HL-60 (cell line): ENCODE results near the gene ACADM.

ENCODE experiments used
- DNase-seq, 2 experiments: peaks; one replicate each; pipeline ENCODE4 v3.0.0-alpha.2; 2010 to 2020; ENCODE audit warnings: low read depth in 1 of 2, low spot score in 1 of 2
- H3K27ac ChIP-seq: fragments of 250-450 bp; sonication (Bioruptor Pico); replicated peaks from 2 replicates; pipeline ENCODE4 v1.5.1; 2020; ENCODE audit warnings: mild to moderate bottlenecking, moderate library complexity
- H3K27me3 ChIP-seq: fragments of 250-450 bp; sonication (Bioruptor Pico); 2 replicates; pipeline ENCODE4 v1.5.1; 2021; ENCODE audit warnings: mild to moderate bottlenecking, moderate library complexity; ENCODE audit not compliant: insufficient read depth, poor library complexity, severe bottlenecking
- H3K4me3 ChIP-seq: replicated peaks from 2 replicates; pipeline ENCODE4 v1.5.1; 2011; ENCODE audit warnings: mild to moderate bottlenecking, control low read depth, low read length; ENCODE audit not compliant: insufficient read depth
- GABPA ChIP-seq: IDR thresholded peaks from 2 replicates; pipeline ENCODE4 v1.6.1; 2012; ENCODE audit warnings: low read depth
- POLR2AphosphoS5 ChIP-seq: IDR thresholded peaks from 2 replicates; pipeline ENCODE4 v1.6.1; 2012; ENCODE audit warnings: low read depth
- SPI1 ChIP-seq: IDR thresholded peaks from 2 replicates; pipeline ENCODE4 v1.6.1; 2012; ENCODE audit warnings: low read depth, mild to moderate bottlenecking, borderline replicate concordance
- TF ChIP-seq, protein P1 (sequence below): IDR thresholded peaks from one replicate; pipeline ENCODE4 v1.5.1; 2011; ENCODE audit warnings: low read length, control low read depth, inconsistent platforms; ENCODE audit not compliant: insufficient read depth
- TF ChIP-seq, protein P2 (sequence below): IDR thresholded peaks from 2 replicates; pipeline ENCODE4 v1.6.1; 2012; ENCODE audit warnings: low read depth; ENCODE audit not compliant: insufficient replicate concordance

Gene ACADM

DNA sequence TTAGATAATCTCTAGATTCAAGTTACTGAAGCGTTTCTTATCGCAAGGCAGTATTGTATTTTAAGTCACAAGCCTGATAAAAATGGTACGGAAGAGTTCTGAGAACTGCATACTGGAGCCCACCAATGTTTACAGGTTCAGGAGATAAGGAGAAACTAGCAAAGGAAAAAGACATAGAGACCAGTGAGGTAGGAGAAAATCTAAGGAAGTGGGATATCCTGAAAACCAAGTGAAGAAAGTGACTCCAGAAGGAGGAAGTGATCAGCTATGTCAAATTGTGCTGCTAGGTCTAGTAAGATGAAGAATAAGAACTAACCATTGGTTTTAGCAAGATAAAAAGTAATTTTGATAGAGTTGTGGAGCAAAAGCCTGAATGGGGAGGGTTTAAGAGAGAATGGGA lies 31.0 kb upstream of the ACADM start:
- H3K27ac ChIP-seq = no peak overlapping the region
- TF ChIP-seq SPI1 = peak; percentile 29; the same call in 1 of the 2 replicates
- TF ChIP-seq, protein P1, sequence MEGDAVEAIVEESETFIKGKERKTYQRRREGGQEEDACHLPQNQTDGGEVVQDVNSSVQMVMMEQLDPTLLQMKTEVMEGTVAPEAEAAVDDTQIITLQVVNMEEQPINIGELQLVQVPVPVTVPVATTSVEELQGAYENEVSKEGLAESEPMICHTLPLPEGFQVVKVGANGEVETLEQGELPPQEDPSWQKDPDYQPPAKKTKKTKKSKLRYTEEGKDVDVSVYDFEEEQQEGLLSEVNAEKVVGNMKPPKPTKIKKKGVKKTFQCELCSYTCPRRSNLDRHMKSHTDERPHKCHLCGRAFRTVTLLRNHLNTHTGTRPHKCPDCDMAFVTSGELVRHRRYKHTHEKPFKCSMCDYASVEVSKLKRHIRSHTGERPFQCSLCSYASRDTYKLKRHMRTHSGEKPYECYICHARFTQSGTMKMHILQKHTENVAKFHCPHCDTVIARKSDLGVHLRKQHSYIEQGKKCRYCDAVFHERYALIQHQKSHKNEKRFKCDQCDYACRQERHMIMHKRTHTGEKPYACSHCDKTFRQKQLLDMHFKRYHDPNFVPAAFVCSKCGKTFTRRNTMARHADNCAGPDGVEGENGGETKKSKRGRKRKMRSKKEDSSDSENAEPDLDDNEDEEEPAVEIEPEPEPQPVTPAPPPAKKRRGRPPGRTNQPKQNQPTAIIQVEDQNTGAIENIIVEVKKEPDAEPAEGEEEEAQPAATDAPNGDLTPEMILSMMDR = no peak
- TF ChIP-seq POLR2AphosphoS5 = no peak
- TF ChIP-seq, protein P2, sequence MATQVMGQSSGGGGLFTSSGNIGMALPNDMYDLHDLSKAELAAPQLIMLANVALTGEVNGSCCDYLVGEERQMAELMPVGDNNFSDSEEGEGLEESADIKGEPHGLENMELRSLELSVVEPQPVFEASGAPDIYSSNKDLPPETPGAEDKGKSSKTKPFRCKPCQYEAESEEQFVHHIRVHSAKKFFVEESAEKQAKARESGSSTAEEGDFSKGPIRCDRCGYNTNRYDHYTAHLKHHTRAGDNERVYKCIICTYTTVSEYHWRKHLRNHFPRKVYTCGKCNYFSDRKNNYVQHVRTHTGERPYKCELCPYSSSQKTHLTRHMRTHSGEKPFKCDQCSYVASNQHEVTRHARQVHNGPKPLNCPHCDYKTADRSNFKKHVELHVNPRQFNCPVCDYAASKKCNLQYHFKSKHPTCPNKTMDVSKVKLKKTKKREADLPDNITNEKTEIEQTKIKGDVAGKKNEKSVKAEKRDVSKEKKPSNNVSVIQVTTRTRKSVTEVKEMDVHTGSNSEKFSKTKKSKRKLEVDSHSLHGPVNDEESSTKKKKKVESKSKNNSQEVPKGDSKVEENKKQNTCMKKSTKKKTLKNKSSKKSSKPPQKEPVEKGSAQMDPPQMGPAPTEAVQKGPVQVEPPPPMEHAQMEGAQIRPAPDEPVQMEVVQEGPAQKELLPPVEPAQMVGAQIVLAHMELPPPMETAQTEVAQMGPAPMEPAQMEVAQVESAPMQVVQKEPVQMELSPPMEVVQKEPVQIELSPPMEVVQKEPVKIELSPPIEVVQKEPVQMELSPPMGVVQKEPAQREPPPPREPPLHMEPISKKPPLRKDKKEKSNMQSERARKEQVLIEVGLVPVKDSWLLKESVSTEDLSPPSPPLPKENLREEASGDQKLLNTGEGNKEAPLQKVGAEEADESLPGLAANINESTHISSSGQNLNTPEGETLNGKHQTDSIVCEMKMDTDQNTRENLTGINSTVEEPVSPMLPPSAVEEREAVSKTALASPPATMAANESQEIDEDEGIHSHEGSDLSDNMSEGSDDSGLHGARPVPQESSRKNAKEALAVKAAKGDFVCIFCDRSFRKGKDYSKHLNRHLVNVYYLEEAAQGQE = no peak
- H3K4me3 ChIP-seq = no peak overlapping the region
- H3K27me3 ChIP-seq = no peaks in the 10 kb centered on the region
- DNase-seq = no peak

DNA sequence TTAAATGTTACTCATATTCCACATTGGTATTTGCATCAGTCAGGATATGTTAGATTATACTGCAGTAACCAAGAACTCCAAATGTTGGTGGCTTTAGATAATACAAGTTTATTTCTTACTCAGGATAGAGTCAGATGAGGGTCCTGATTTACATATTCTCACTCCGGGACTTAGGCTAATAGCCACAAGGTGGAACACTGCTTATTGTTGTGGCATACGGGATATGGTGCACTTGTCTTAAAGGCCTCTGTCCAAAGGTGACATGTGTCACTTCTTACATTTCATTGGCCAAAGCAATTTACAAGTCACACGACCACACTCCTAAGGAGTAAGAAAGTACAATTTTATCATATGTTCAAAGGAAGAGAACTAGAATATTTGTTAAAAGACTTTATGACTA lies 28.5 kb upstream of the ACADM start:
- Histone ChIP-seq H3K4me3 (no peak overlapping the region), H3K27me3 (no peaks in the 10 kb centered on the region), H3K27ac (no peak overlapping the region)
- DNase-seq = no peak
- no peak for TF ChIP-seq POLR2AphosphoS5
- TF ChIP-seq, protein P2 = no peak
- TF ChIP-seq GABPA = no peak
- TF ChIP-seq SPI1 = no peak
- TF ChIP-seq, protein P1 = no peak

DNA sequence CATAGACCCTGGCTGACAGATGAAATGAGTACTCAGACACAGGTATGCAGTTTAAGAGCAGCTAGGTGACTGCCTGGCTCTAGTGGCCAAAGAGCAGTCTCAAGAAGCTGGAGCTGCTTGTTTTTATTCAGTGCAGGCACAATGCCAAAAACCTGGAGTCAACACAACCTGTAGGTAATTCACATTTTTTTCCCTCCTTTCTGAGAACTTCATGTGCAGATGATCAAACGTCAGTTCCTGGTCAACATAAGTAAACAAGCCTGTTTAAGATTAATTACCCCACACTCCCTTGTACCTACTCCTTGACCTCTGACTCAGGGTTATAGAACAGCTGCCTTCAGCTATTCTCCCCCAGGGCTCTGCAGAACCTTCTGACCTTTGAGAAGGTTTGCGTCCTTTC lies 17.3 kb upstream of the ACADM start:
- no peak overlapping the region for H3K27ac ChIP-seq
- H3K27me3 ChIP-seq = no peaks in the 10 kb centered on the region
- no peak for TF ChIP-seq SPI1
- H3K4me3 ChIP-seq = no peak overlapping the region
- DNase-seq = no peak

DNA sequence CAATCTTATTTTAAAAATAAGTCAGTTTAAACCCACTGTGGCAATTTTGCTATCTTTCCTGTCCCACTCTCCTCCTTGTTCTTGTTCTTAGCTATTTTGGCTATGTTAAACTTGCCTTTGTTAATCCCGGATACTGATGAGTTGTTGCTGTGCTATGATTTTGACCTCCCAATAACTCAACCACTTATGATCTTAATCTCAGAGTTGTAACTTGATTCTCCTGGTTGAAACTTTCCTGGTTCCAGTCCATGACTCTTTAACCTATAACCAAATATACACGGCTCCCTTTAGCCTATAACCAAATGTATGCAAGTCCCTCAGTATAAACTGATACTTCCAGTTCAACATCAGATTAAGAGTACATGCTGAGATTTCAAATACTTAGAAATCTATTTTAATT lies 15.6 kb upstream of the ACADM start:
- no peak overlapping the region for H3K4me3 ChIP-seq
- TF ChIP-seq GABPA (no peak), SPI1 (no peak)
- H3K27ac ChIP-seq = no peak overlapping the region
- H3K27me3 ChIP-seq = no peaks in the 10 kb centered on the region
- DNase-seq = no peak

DNA sequence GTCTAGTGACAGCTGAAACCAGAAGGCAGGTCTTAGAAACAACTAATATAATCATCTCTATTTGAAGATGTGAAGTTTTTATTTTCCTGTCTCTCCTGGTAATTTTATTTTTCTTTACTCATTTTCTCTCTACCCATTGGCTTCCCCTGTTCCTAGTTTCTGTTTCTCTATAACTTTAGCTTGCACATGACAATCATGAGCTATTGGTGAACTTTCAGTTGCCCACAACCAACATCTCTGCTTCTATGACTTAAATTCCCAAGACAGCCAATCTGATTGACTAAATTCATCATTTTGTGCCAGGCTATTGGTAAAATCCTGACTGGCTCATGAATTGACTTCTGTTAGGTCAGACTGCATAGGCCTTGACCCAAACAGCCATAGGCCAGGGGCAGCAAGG lies 13.7 kb upstream of the ACADM start:
- TF ChIP-seq, protein P2 = no peak
- TF ChIP-seq SPI1 = no peak
- no peak for TF ChIP-seq POLR2AphosphoS5
- TF ChIP-seq GABPA = no peak
- TF ChIP-seq, protein P1 = no peak

More for the DNA sequence above, 13.7 kb upstream of the ACADM start:
- Histone ChIP-seq H3K4me3 (no peak overlapping the region), H3K27me3 (no peaks in the 10 kb centered on the region), H3K27ac (no peak overlapping the region)
- DNase-seq = no peak
